Measurements from ENCODE around the gene PTPRK. TPM values are rescaled to one million over a fixed set of nuclear protein-coding genes. Genes with fewer than 3 reads are reported as not detected.

Gene PTPRK
- total and polyA plus RNA-seq, 2 donors (not counting 1 experiment from before 2014, with no cell fraction given) = 19.4 to 75.5 TPM

GRCh38 chr6:128238225-128238624, 282.2 kb downstream of the PTPRK start:
- Histone ChIP-seq H3K9ac (ENCODE audit: insufficient read depth, low read length) (no peak overlapping the region), H3K4me3 (replicated peaks in 1 of 4; ENCODE audit: control extremely low read depth in 1 of 4, insufficient read depth in 1 of 4, low read depth in 3 of 4, low read length in 4 of 4) (no peak overlapping the region), H3K27me3 (ENCODE audit: control insufficient read depth, insufficient read depth, low read length) (no peaks in the 10 kb centered on the region), H3K79me2 (ENCODE audit: control insufficient read depth, insufficient read depth, low read length) (no peaks in the 10 kb centered on the region), H2AFZ (ENCODE audit: low read length) (no peak overlapping the region), H3K9me3 (ENCODE audit: control insufficient read depth, insufficient read depth, low read depth, low read length) (no peaks in the 10 kb centered on the region), H3K4me1 (ENCODE audit: control insufficient read depth, extremely low read depth, insufficient read depth, low read length) (no peaks in the 10 kb centered on the region), H3K4me2 (ENCODE audit: extremely low read depth, insufficient read depth, low read length) (no peak overlapping the region), H4K20me1 (ENCODE audit: control insufficient read depth, extremely low read depth, insufficient read depth, low read length) (no peaks in the 10 kb centered on the region), H3K27ac (ENCODE audit: insufficient read depth, low read length) (no peak overlapping the region), H3K36me3 (ENCODE audit: control insufficient read depth, insufficient read depth, low read length) (no peaks in the 10 kb centered on the region)
- TF ChIP-seq, protein P1, sequence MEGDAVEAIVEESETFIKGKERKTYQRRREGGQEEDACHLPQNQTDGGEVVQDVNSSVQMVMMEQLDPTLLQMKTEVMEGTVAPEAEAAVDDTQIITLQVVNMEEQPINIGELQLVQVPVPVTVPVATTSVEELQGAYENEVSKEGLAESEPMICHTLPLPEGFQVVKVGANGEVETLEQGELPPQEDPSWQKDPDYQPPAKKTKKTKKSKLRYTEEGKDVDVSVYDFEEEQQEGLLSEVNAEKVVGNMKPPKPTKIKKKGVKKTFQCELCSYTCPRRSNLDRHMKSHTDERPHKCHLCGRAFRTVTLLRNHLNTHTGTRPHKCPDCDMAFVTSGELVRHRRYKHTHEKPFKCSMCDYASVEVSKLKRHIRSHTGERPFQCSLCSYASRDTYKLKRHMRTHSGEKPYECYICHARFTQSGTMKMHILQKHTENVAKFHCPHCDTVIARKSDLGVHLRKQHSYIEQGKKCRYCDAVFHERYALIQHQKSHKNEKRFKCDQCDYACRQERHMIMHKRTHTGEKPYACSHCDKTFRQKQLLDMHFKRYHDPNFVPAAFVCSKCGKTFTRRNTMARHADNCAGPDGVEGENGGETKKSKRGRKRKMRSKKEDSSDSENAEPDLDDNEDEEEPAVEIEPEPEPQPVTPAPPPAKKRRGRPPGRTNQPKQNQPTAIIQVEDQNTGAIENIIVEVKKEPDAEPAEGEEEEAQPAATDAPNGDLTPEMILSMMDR (conservative IDR thresholded peaks at IDR 0.05 in 1 of 2, IDR thresholded peaks at IDR 0.05 in 1 of 2; ENCODE audit: low read depth in 1 of 2, low read length in 2 of 2) = no peak
- no peak for TF ChIP-seq EZH2 (IDR thresholded peaks at IDR 0.05; ENCODE audit: low read length, missing control alignments)
- no peak for DNase-seq (ENCODE audit: low read depth in 2 of 2)

GRCh38 chr6:128235556-128235955, 284.8 kb downstream of the PTPRK start:
- Histone ChIP-seq H3K9me3 (ENCODE audit: control insufficient read depth, insufficient read depth, low read depth, low read length) (no peaks in the 10 kb centered on the region), H3K9ac (ENCODE audit: insufficient read depth, low read length) (no peak overlapping the region), H3K4me1 (ENCODE audit: control insufficient read depth, extremely low read depth, insufficient read depth, low read length) (no peaks in the 10 kb centered on the region), H3K4me2 (ENCODE audit: extremely low read depth, insufficient read depth, low read length) (no peak overlapping the region), H3K27ac (ENCODE audit: insufficient read depth, low read length) (no peak overlapping the region), H3K27me3 (ENCODE audit: control insufficient read depth, insufficient read depth, low read length) (no peaks in the 10 kb centered on the region), H3K79me2 (ENCODE audit: control insufficient read depth, insufficient read depth, low read length) (no peaks in the 10 kb centered on the region), H4K20me1 (ENCODE audit: control insufficient read depth, extremely low read depth, insufficient read depth, low read length) (no peaks in the 10 kb centered on the region), H3K36me3 (ENCODE audit: control insufficient read depth, insufficient read depth, low read length) (no peaks in the 10 kb centered on the region), H2AFZ (ENCODE audit: low read length) (no peak overlapping the region), H3K4me3 (replicated peaks in 1 of 4; ENCODE audit: control extremely low read depth in 1 of 4, insufficient read depth in 1 of 4, low read depth in 3 of 4, low read length in 4 of 4) (no peak overlapping the region)
- peak in 1 of 2 donors; percentile 9 for DNase-seq (ENCODE audit: low read depth in 2 of 2)
- TF ChIP-seq EZH2 (IDR thresholded peaks at IDR 0.05; ENCODE audit: low read length, missing control alignments) = no peak
- TF ChIP-seq, protein P1 (conservative IDR thresholded peaks at IDR 0.05 in 1 of 2, IDR thresholded peaks at IDR 0.05 in 1 of 2; ENCODE audit: low read depth in 1 of 2, low read length in 2 of 2) = no peak

DNA sequence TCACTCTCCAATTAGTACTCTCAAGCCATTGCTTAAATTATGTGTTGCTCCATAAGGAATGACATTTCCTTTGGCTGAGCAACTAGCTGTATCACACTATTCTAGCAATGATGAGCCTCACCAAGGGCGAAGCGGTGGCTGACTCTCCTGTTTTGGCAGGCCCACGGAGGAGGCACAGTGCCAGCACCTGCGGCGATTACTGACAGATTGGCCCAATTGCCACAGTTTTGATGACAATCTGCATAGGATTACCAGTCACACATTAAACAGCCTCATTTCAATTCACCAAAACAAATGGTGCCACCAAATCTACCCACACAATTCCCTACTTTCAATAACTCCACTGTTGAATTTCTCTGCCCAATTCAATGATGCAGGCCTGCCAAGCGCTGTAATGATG, 286.9 kb downstream of the PTPRK start:
- Histone ChIP-seq H3K9me3 (ENCODE audit: control insufficient read depth, insufficient read depth, low read depth, low read length) (no peaks in the 10 kb centered on the region), H3K4me1 (ENCODE audit: control insufficient read depth, extremely low read depth, insufficient read depth, low read length) (no peaks in the 10 kb centered on the region), H3K4me2 (ENCODE audit: extremely low read depth, insufficient read depth, low read length) (no peak overlapping the region), H3K36me3 (ENCODE audit: control insufficient read depth, insufficient read depth, low read length) (no peaks in the 10 kb centered on the region), H3K27ac (ENCODE audit: insufficient read depth, low read length) (no peak overlapping the region), H2AFZ (ENCODE audit: low read length) (no peak overlapping the region), H3K79me2 (ENCODE audit: control insufficient read depth, insufficient read depth, low read length) (no peaks in the 10 kb centered on the region), H3K9ac (ENCODE audit: insufficient read depth, low read length) (no peak overlapping the region), H4K20me1 (ENCODE audit: control insufficient read depth, extremely low read depth, insufficient read depth, low read length) (peaks cover 1% of the 10 kb centered on the region), H3K27me3 (ENCODE audit: control insufficient read depth, insufficient read depth, low read length) (no peaks in the 10 kb centered on the region), H3K4me3 (replicated peaks in 1 of 4; ENCODE audit: control extremely low read depth in 1 of 4, insufficient read depth in 1 of 4, low read depth in 3 of 4, low read length in 4 of 4) (no peak overlapping the region)
- DNase-seq (ENCODE audit: low read depth in 2 of 2) = no peak
- no peak for TF ChIP-seq EZH2 (IDR thresholded peaks at IDR 0.05; ENCODE audit: low read length, missing control alignments)
- TF ChIP-seq, protein P1 (conservative IDR thresholded peaks at IDR 0.05 in 1 of 2, IDR thresholded peaks at IDR 0.05 in 1 of 2; ENCODE audit: low read depth in 1 of 2, low read length in 2 of 2) = no peak

Data from fibroblast of lung (primary cell).